H9 (cell line): ENCODE measurements around the gene CIB4. TPM values are rescaled to one million over a fixed set of nuclear protein-coding genes. Genes with fewer than 3 reads are reported as not detected.

Source experiments
- DNase-seq: peaks from one replicate; pipeline ENCODE4 v3.0.0-alpha.2; 2017
- H2AFZ ChIP-seq: one replicate; pipeline ENCODE4 v1.6.1; 2013; ENCODE audit warnings: mild to moderate bottlenecking, low read length, control low read depth, moderate library complexity
- H2AK5ac ChIP-seq: 2 replicates; pipeline ENCODE4 v1.6.1; 2013; ENCODE audit warnings: low read length, control low read depth, mixed read lengths; ENCODE audit not compliant: insufficient read length
- H2BK120ac ChIP-seq: one replicate; pipeline ENCODE4 v1.6.1; 2013; ENCODE audit warnings: low read depth, mild to moderate bottlenecking, low read length, control low read depth, inconsistent platforms; ENCODE audit not compliant: poor library complexity, severe bottlenecking
- H2BK12ac ChIP-seq: 2 replicates; pipeline ENCODE4 v1.6.1; 2013; ENCODE audit warnings: low read length, control low read depth, mixed read lengths, low read depth; ENCODE audit not compliant: insufficient read length
- H2BK15ac ChIP-seq: 2 replicates; pipeline ENCODE4 v1.6.1; 2013; ENCODE audit warnings: low read depth, low read length, control low read depth
- H2BK20ac ChIP-seq: one replicate; pipeline ENCODE4 v1.6.1; 2013; ENCODE audit warnings: low read depth, mild to moderate bottlenecking, low read length, control low read depth, inconsistent platforms; ENCODE audit not compliant: poor library complexity, severe bottlenecking
- H2BK5ac ChIP-seq: 2 replicates; pipeline ENCODE4 v1.6.1; 2013; ENCODE audit warnings: low read length, control low read depth, mixed read lengths; ENCODE audit not compliant: insufficient read length
- H3K14ac ChIP-seq: 2 replicates; pipeline ENCODE4 v1.6.1; 2013; ENCODE audit warnings: low read length, control low read depth; ENCODE audit not compliant: insufficient read depth
- H3K18ac ChIP-seq: 2 replicates; pipeline ENCODE4 v1.6.1; 2013; ENCODE audit warnings: low read depth, mild to moderate bottlenecking, mixed read lengths, low read length, control low read depth; ENCODE audit not compliant: insufficient read length
- H3K23ac ChIP-seq: 2 replicates; pipeline ENCODE4 v1.6.1; 2013; ENCODE audit warnings: low read length, control low read depth, mixed read lengths, low read depth; ENCODE audit not compliant: insufficient read length
- H3K23me2 ChIP-seq: 2 replicates; pipeline ENCODE4 v1.6.1; 2013; ENCODE audit warnings: low read depth, mild to moderate bottlenecking, mixed read lengths, low read length, control low read depth; ENCODE audit not compliant: insufficient read length, poor library complexity, severe bottlenecking
- H3K27ac ChIP-seq: 2 replicates; pipeline ENCODE4 v1.5.1; 2013; ENCODE audit warnings: low read length, control low read depth, mixed read lengths, low read depth; ENCODE audit not compliant: insufficient read length
- H3K27me3 ChIP-seq: 2 replicates; pipeline ENCODE4 v1.6.1; 2013; ENCODE audit warnings: low read length, control low read depth, inconsistent platforms; ENCODE audit not compliant: insufficient read depth
- H3K4ac ChIP-seq: 2 replicates; pipeline ENCODE4 v1.6.1; 2013; ENCODE audit warnings: low read depth, mild to moderate bottlenecking, control low read depth, inconsistent platforms, low read length, moderate library complexity
- H3K4me1 ChIP-seq: 2 replicates; pipeline ENCODE4 v1.6.1; 2013; ENCODE audit warnings: low read length, control low read depth, inconsistent platforms; ENCODE audit not compliant: insufficient read depth
- H3K4me2 ChIP-seq: 2 replicates; pipeline ENCODE4 v1.6.1; 2013; ENCODE audit warnings: low read length, control low read depth, mixed read lengths; ENCODE audit not compliant: insufficient read length, insufficient read depth
- H3K56ac ChIP-seq: 2 replicates; pipeline ENCODE4 v1.6.1; 2013; ENCODE audit warnings: low read depth, mild to moderate bottlenecking, mixed read lengths, low read length, control low read depth; ENCODE audit not compliant: insufficient read length
- H3K79me1 ChIP-seq: 2 replicates; pipeline ENCODE4 v1.6.1; 2013; ENCODE audit warnings: low read depth, mild to moderate bottlenecking, moderate library complexity, low read length, control low read depth, inconsistent platforms; ENCODE audit not compliant: insufficient read depth, poor library complexity, severe bottlenecking
- H3K79me2 ChIP-seq: 2 replicates; pipeline ENCODE4 v1.6.1; 2013; ENCODE audit warnings: low read length, control low read depth, inconsistent platforms; ENCODE audit not compliant: insufficient read depth
- H3K9ac ChIP-seq: 2 replicates; pipeline ENCODE4 v1.6.1; 2013; ENCODE audit warnings: low read length, control low read depth, mixed read lengths; ENCODE audit not compliant: insufficient read length; ENCODE audit errors: extremely low read depth
- H3K9me3 ChIP-seq: one replicate; pipeline ENCODE4 v1.6.1; 2013; ENCODE audit warnings: low read depth, low read length, inconsistent platforms; ENCODE audit not compliant: control insufficient read depth
- H3T11ph ChIP-seq: one replicate; pipeline ENCODE4 v1.6.1; 2013; ENCODE audit warnings: mild to moderate bottlenecking, low read length, control low read depth, inconsistent platforms
- H4K20me1 ChIP-seq: one replicate; pipeline ENCODE4 v1.6.1; 2013; ENCODE audit not compliant: control insufficient read depth, insufficient read length, insufficient read depth
- H4K5ac ChIP-seq: 2 replicates; pipeline ENCODE4 v1.6.1; 2013; ENCODE audit warnings: low read depth, mild to moderate bottlenecking, mixed read lengths, low read length, control low read depth; ENCODE audit not compliant: insufficient read length
- H4K8ac ChIP-seq: replicated peaks from 2 replicates; pipeline ENCODE4 v1.6.1; 2013; ENCODE audit warnings: low read length, control low read depth, mixed read lengths, low read depth; ENCODE audit not compliant: insufficient read length
- H4K91ac ChIP-seq: 2 replicates; pipeline ENCODE4 v1.6.1; 2013; ENCODE audit warnings: low read depth, mild to moderate bottlenecking, moderate library complexity, mixed read lengths, low read length, control low read depth; ENCODE audit not compliant: insufficient read length
- H3K27ac Mint-ChIP-seq, 3 experiments: 2 replicates in 2 of 3; 3 replicates in 1 of 3; pipeline ENCODE4 v1.8.0; 2020 to 2021; ENCODE audit warnings: mixed read lengths in 3 of 3, mild to moderate bottlenecking in 1 of 3, moderate library complexity in 1 of 3
- H3K27me3 Mint-ChIP-seq: 2 replicates; pipeline ENCODE4 v1.8.0; 2021; ENCODE audit warnings: low read depth, mild to moderate bottlenecking, moderate library complexity, mixed read lengths
- H3K36me3 Mint-ChIP-seq, 3 experiments: 2 replicates in 2 of 3; 3 replicates in 1 of 3; pipeline ENCODE4 v1.8.0; 2020 to 2021; ENCODE audit warnings: low read depth in 3 of 3, mixed read lengths in 3 of 3; ENCODE audit not compliant: insufficient read depth in 1 of 3
- H3K4me1 Mint-ChIP-seq, 2 experiments: 2 replicates each; pipeline ENCODE4 v1.8.0; 2020; ENCODE audit warnings: mixed read lengths in 2 of 2
- H3K4me3 Mint-ChIP-seq, 2 experiments: 2 replicates in 1 of 2; 3 replicates in 1 of 2; pipeline ENCODE4 v1.8.0; 2020 to 2021; ENCODE audit warnings: mild to moderate bottlenecking in 2 of 2, mixed read lengths in 2 of 2, moderate library complexity in 1 of 2
- H3K9me3 Mint-ChIP-seq, 2 experiments: 2 replicates in 1 of 2; 3 replicates in 1 of 2; pipeline ENCODE4 v1.8.0; 2020; ENCODE audit warnings: mild to moderate bottlenecking in 2 of 2, mixed read lengths in 2 of 2, moderate library complexity in 1 of 2
- WGBS: extraction: QIAGEN DNeasy Blood & Tissue Kit; methylation state at CpG from one replicate; pipeline ENCODE4 v1.1.7; 2013; ENCODE audit warnings: missing lambda C conversion rate, low lambda C conversion rate, mixed read lengths; ENCODE audit not compliant: insufficient read length; ENCODE audit errors: extremely low coverage; 5-methylcytosine and 5-hydroxymethylcytosine counted together
- total RNA-seq: library from RNA; stranded (reverse); gene quantifications from 2 replicates; pipeline ENCODE4 v1.2.1, GENCODE V29; 2021
- TF ChIP-seq, protein P1 (sequence below): fragments of 200-600 bp; sonication (generic); conservative IDR thresholded peaks from 3 replicates; pipeline ENCODE4 v1.8.0; 2021; ENCODE audit warnings: antibody characterized with exemption, mild to moderate bottlenecking

Gene CIB4
- total RNA-seq, 1 experiment from 2014 or later = not detected

DNA sequence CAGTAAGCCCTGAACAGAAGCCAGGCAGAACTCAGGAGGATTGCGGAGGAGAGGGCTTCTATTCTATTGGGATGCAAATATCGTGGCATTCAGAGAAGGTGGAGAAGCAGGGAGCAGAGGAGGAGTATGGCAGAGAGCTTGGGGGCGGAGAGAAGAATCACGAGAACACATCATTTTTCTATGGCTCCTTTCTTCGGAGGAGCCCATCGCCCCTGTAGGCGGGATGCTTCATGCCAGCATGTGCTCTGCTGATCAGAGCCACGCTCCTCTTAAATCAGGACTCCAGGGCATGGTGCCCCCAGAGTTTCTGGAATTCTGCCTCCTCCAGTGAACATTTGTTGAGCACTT lies 71.1 kb downstream of the CIB4 start:
- peaks cover 63% of the 10 kb centered on the region for H3K27me3 Mint-ChIP-seq
- Histone ChIP-seq H2BK12ac (no peak overlapping the region), H3K27ac (no peak overlapping the region), H4K8ac (no peak overlapping the region), H2AK5ac (no peak overlapping the region), H3K14ac (no peak overlapping the region), H3K9me3 (no peaks in the 10 kb centered on the region), H3K18ac (no peak overlapping the region), H2BK5ac (no peak overlapping the region), H2BK120ac (no peak overlapping the region), H2AFZ (no peak overlapping the region), H4K5ac (no peak overlapping the region), H3K4me1 (peaks cover 7% of the 10 kb centered on the region; the same call in 1 of the 2 replicates), H3K56ac (no peak overlapping the region), H2BK15ac (no peak overlapping the region), H3K9ac (no peak overlapping the region), H2BK20ac (no peak overlapping the region), H3K79me2 (no peaks in the 10 kb centered on the region), H4K91ac (no peak overlapping the region), H3K23ac (no peak overlapping the region), H3K23me2 (no peaks in the 10 kb centered on the region), H3K27me3 (no peaks in the 10 kb centered on the region), H3T11ph (no peak overlapping the region), H3K4ac (no peak overlapping the region), H3K79me1 (no peaks in the 10 kb centered on the region), H4K20me1 (no peaks in the 10 kb centered on the region), H3K4me2 (no peak overlapping the region)
- H3K36me3 Mint-ChIP-seq = no peaks in the 10 kb centered on the region
- H3K4me1 Mint-ChIP-seq = peaks cover 42 to 54% of the 10 kb centered on the region in 2 experiments
- no peak overlapping the region for H3K4me3 Mint-ChIP-seq
- DNase-seq = no peak
- no CpG with 5 or more reads among the region's 8 CpGs for WGBS
- no peak overlapping the region for H3K27ac Mint-ChIP-seq
- no peaks in the 10 kb centered on the region for H3K9me3 Mint-ChIP-seq
- TF ChIP-seq, protein P1, sequence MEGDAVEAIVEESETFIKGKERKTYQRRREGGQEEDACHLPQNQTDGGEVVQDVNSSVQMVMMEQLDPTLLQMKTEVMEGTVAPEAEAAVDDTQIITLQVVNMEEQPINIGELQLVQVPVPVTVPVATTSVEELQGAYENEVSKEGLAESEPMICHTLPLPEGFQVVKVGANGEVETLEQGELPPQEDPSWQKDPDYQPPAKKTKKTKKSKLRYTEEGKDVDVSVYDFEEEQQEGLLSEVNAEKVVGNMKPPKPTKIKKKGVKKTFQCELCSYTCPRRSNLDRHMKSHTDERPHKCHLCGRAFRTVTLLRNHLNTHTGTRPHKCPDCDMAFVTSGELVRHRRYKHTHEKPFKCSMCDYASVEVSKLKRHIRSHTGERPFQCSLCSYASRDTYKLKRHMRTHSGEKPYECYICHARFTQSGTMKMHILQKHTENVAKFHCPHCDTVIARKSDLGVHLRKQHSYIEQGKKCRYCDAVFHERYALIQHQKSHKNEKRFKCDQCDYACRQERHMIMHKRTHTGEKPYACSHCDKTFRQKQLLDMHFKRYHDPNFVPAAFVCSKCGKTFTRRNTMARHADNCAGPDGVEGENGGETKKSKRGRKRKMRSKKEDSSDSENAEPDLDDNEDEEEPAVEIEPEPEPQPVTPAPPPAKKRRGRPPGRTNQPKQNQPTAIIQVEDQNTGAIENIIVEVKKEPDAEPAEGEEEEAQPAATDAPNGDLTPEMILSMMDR = no peak
